ENCODE measurements around the gene OR4C3.
"Not testable (repeated sequence)": the region's sequence is repeated elsewhere in the genome, so short reads cannot be mapped to it uniquely, and the experiment has no call there.

Gene OR4C3

DNA sequence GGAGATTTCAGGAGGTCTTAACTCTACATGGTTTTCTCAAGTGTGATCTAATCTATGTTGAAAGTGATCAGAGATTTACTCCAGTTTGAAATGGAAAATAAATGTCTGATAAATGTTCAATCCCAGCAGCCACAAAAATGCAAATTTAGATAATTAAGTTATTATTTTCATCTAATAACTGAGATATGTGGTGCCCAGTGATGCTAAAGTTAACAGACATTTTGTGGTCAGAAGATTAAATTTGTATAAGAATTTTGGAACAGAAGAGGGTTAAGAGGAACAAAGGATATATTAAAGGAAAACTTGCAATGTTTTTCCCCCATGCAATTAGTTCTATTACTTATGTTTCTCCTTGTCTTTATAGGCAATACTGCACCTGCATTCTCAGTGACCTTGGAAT lies at the start of gene OR4C3:
Gene OR4C3, plus strand, starts transcription at position 301 of the 400 bp plus-strand sequence. CDS start 102 bp downstream, outside the sequence.
- H3K36me3 ChIP-seq (ENCODE audit: control insufficient read depth in 2 of 2, insufficient read depth in 2 of 2, low read length in 2 of 2); H3K4me3 ChIP-seq (ENCODE audit: low read length in 2 of 2); H3K4me1 ChIP-seq (ENCODE audit: control insufficient read depth in 2 of 2, insufficient read depth in 2 of 2, low read length in 2 of 2); H3K27me3 ChIP-seq (ENCODE audit: control insufficient read depth in 2 of 2, insufficient read depth in 2 of 2, low read length in 2 of 2); H3K9me3 ChIP-seq (ENCODE audit: control insufficient read depth in 2 of 2, low read length in 2 of 2); H3K27ac ChIP-seq (ENCODE audit: low read depth in 2 of 2, low read length in 2 of 2); H3K9ac ChIP-seq (ENCODE audit: low read depth in 1 of 2, low read length in 2 of 2): not testable (repeated sequence)

DNA sequence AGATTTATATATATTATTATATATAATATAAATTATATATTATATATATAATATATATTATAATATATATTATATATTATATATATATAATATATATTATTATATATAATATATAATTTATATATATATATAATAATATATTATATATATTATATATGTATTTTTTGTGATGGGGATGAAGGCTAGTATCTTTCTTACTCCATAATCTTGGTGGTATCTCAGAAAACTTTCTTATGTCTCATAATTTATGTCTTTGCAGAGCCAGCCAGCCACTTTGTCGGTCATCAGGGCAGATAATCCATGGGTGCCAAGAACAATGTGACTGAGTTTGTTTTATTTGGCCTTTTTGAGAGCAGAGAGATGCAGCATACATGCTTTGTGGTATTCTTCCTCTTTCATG lies 18.8 kb upstream of the OR4C3 start, which contains the start of gene OR4S1:
Gene OR4S1, plus strand, starts transcription at position 301 of the 400 bp plus-strand sequence. Its CDS starts 0 bp downstream, at position 301.
- no peaks in the 10 kb centered on the region for H3K9me3 ChIP-seq (ENCODE audit: control insufficient read depth in 2 of 2, low read length in 2 of 2)
- H3K36me3 ChIP-seq (ENCODE audit: control insufficient read depth in 2 of 2, insufficient read depth in 2 of 2, low read length in 2 of 2) = no peaks in the 10 kb centered on the region
- no peak within 1 kb of the TSS for H3K27ac ChIP-seq (ENCODE audit: low read depth in 2 of 2, low read length in 2 of 2)
- no peaks in the 10 kb centered on the region for H3K27me3 ChIP-seq (ENCODE audit: control insufficient read depth in 2 of 2, insufficient read depth in 2 of 2, low read length in 2 of 2)
- no peak within 1 kb of the TSS for H3K9ac ChIP-seq (ENCODE audit: low read depth in 1 of 2, low read length in 2 of 2)
- H3K4me3 ChIP-seq (ENCODE audit: low read length in 2 of 2) = no peak within 1 kb of the TSS
- no peaks in the 10 kb centered on the region for H3K4me1 ChIP-seq (ENCODE audit: control insufficient read depth in 2 of 2, insufficient read depth in 2 of 2, low read length in 2 of 2)

DNA sequence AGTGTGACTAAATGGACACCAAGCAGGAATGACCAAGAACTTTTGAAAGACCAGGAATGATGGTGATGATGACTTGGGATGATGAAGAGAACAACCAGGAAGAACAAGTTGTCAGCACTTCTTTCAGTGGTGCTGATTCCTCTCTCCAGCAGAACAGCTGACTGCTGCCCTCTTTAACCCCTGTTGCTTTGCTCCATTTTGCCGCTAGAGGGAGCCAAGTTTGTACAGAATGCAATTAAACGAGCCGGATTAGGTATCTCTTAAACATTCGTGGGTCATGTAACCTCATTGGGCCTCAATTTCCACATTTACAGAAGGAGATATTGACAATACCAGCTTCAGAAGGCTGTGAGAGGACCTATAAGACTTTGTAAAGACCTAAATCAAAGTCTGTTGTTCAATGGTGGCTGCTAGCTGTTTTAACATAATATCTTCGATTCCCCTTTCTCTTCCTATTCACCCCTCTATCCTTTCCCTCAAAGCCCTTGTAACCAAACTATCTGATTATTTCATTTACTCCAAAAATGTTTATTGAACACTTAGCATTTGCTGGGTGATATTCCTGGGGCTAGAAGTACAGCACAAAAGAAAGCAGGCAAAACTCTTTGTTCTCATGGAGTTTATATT lies 16.8 kb upstream of the OR4C3 start:
- Histone ChIP-seq H3K9me3 (ENCODE audit: control insufficient read depth in 2 of 2, low read length in 2 of 2) (no peaks in the 10 kb centered on the region), H3K4me1 (ENCODE audit: control insufficient read depth in 2 of 2, insufficient read depth in 2 of 2, low read length in 2 of 2) (no peaks in the 10 kb centered on the region), H3K27ac (ENCODE audit: low read depth in 2 of 2, low read length in 2 of 2) (no peak overlapping the region), H3K4me3 (ENCODE audit: low read length in 2 of 2) (no peak overlapping the region), H3K27me3 (ENCODE audit: control insufficient read depth in 2 of 2, insufficient read depth in 2 of 2, low read length in 2 of 2) (no peaks in the 10 kb centered on the region), H3K9ac (ENCODE audit: low read depth in 1 of 2, low read length in 2 of 2) (no peak overlapping the region), H3K36me3 (ENCODE audit: control insufficient read depth in 2 of 2, insufficient read depth in 2 of 2, low read length in 2 of 2) (no peaks in the 10 kb centered on the region)

DNA sequence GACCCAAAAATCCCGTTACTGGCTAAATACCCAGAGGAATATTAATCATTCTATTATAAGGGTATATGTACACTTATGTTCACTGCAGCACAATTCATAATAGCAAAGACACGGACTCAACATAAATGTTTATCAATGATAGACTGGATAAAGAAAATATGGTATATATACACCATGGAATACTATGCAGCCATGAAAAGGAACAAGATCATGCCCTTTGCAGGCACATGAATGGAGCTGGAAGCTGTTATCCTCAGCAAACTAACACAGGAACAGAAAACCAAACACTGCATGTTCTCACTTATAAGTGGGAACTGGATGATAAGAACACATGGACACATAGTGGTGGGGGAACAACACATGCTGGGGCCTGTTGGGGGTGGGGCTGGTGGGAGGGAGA lies 11.1 kb upstream of the OR4C3 start:
- not testable (repeated sequence) for H3K4me1 ChIP-seq (ENCODE audit: control insufficient read depth in 2 of 2, insufficient read depth in 2 of 2, low read length in 2 of 2); H3K27ac ChIP-seq (ENCODE audit: low read depth in 2 of 2, low read length in 2 of 2); H3K4me3 ChIP-seq (ENCODE audit: low read length in 2 of 2); H3K27me3 ChIP-seq (ENCODE audit: control insufficient read depth in 2 of 2, insufficient read depth in 2 of 2, low read length in 2 of 2); H3K9ac ChIP-seq (ENCODE audit: low read depth in 1 of 2, low read length in 2 of 2); H3K9me3 ChIP-seq (ENCODE audit: control insufficient read depth in 2 of 2, low read length in 2 of 2); H3K36me3 ChIP-seq (ENCODE audit: control insufficient read depth in 2 of 2, insufficient read depth in 2 of 2, low read length in 2 of 2)

DNA sequence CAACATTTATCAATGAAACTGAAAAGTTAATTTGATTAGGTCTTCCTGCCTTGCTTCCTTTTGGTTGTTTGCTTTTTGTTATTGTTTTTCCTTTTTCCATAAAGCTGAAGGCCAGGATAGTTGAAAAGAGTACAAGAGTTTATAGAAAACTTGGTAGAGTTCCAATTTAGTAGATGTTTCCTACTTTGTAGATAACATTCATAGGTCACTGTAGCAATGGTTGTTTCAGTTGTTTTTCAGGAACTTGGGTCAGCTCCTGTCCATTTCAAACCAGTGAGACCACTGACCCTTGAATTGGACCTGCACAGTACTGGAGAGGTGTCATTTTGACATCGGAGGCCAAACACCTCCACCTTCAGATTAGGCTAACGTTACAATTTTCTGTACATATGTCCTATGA lies 4.9 kb upstream of the OR4C3 start:
- H3K4me3 ChIP-seq (ENCODE audit: low read length in 2 of 2); H3K9me3 ChIP-seq (ENCODE audit: control insufficient read depth in 2 of 2, low read length in 2 of 2); H3K27ac ChIP-seq (ENCODE audit: low read depth in 2 of 2, low read length in 2 of 2); H3K9ac ChIP-seq (ENCODE audit: low read depth in 1 of 2, low read length in 2 of 2); H3K36me3 ChIP-seq (ENCODE audit: control insufficient read depth in 2 of 2, insufficient read depth in 2 of 2, low read length in 2 of 2); H3K4me1 ChIP-seq (ENCODE audit: control insufficient read depth in 2 of 2, insufficient read depth in 2 of 2, low read length in 2 of 2); H3K27me3 ChIP-seq (ENCODE audit: control insufficient read depth in 2 of 2, insufficient read depth in 2 of 2, low read length in 2 of 2): not testable (repeated sequence)

DNA sequence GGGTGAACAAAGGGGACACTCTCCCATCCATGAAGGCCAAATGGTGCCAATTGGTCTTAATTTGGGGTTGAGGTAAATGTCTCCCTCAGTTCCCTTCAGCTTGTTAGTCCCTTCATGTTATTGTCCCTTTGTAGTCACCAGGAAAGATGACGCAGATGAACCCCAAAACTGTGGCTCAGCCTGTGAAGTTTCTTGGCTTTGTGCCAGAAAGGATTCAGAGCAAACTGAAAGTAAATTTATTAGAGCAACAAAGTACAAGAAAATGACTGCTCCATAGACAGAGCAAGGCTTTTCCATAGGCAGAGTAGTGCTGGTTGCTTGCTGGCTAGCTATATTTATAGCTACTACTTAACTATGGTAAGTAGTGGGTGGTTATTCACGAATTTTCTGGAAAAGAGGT lies 16.7 kb downstream of the OR4C3 start:
- H3K36me3 ChIP-seq (ENCODE audit: control insufficient read depth in 2 of 2, insufficient read depth in 2 of 2, low read length in 2 of 2) = no peaks in the 10 kb centered on the region
- no peak overlapping the region for H3K9ac ChIP-seq (ENCODE audit: low read depth in 1 of 2, low read length in 2 of 2)
- no peak overlapping the region for H3K4me3 ChIP-seq (ENCODE audit: low read length in 2 of 2)
- H3K27me3 ChIP-seq (ENCODE audit: control insufficient read depth in 2 of 2, insufficient read depth in 2 of 2, low read length in 2 of 2) = no peaks in the 10 kb centered on the region
- no peak overlapping the region for H3K27ac ChIP-seq (ENCODE audit: low read depth in 2 of 2, low read length in 2 of 2)
- no peaks in the 10 kb centered on the region for H3K9me3 ChIP-seq (ENCODE audit: control insufficient read depth in 2 of 2, low read length in 2 of 2)
- H3K4me1 ChIP-seq (ENCODE audit: control insufficient read depth in 2 of 2, insufficient read depth in 2 of 2, low read length in 2 of 2) = no peaks in the 10 kb centered on the region

DNA sequence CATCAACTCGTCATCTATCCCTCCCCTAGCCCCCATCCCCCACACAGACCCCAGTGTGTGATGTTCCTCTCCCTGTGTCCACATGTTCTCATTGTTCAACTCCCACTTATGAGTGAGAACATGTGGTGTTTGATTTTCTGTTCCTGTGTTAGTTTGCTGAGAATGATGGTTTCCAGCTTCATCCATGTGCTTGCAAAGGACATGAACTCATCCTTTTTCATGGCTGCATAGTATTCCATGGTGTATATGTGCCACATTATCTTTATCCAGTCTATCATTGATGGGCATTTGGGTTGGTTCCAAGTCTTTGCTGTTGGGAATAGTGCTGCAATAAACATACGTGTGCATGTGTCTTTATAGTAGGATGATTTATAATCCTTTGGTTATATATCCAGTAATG lies 17.8 kb downstream of the OR4C3 start:
- not testable (repeated sequence) for H3K36me3 ChIP-seq (ENCODE audit: control insufficient read depth in 2 of 2, insufficient read depth in 2 of 2, low read length in 2 of 2); H3K27me3 ChIP-seq (ENCODE audit: control insufficient read depth in 2 of 2, insufficient read depth in 2 of 2, low read length in 2 of 2); H3K4me3 ChIP-seq (ENCODE audit: low read length in 2 of 2); H3K27ac ChIP-seq (ENCODE audit: low read depth in 2 of 2, low read length in 2 of 2); H3K9me3 ChIP-seq (ENCODE audit: control insufficient read depth in 2 of 2, low read length in 2 of 2); H3K9ac ChIP-seq (ENCODE audit: low read depth in 1 of 2, low read length in 2 of 2); H3K4me1 ChIP-seq (ENCODE audit: control insufficient read depth in 2 of 2, insufficient read depth in 2 of 2, low read length in 2 of 2)

DNA sequence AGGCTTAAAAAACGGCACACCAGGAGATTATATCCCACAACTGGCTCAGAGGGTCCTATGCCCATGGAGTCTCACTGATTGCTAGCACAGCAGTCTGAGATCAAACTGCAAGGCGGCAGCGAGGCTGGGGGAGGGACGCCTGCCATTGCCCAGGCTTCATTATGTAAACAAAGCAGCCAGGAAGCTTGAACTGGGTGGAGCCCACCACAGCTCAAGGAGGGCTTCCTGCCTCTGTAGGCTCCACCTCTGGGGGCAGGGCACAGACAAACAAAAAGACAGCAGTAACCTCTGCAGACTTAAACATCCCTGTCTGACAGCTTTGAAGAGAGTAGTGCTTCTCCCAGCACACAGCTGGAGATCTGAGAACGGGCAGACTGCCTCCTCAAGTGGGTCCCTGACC lies 21.6 kb downstream of the OR4C3 start:
- H3K9me3 ChIP-seq (ENCODE audit: control insufficient read depth in 2 of 2, low read length in 2 of 2); H3K27me3 ChIP-seq (ENCODE audit: control insufficient read depth in 2 of 2, insufficient read depth in 2 of 2, low read length in 2 of 2); H3K36me3 ChIP-seq (ENCODE audit: control insufficient read depth in 2 of 2, insufficient read depth in 2 of 2, low read length in 2 of 2); H3K4me3 ChIP-seq (ENCODE audit: low read length in 2 of 2); H3K27ac ChIP-seq (ENCODE audit: low read depth in 2 of 2, low read length in 2 of 2); H3K9ac ChIP-seq (ENCODE audit: low read depth in 1 of 2, low read length in 2 of 2); H3K4me1 ChIP-seq (ENCODE audit: control insufficient read depth in 2 of 2, insufficient read depth in 2 of 2, low read length in 2 of 2): not testable (repeated sequence)

DNA sequence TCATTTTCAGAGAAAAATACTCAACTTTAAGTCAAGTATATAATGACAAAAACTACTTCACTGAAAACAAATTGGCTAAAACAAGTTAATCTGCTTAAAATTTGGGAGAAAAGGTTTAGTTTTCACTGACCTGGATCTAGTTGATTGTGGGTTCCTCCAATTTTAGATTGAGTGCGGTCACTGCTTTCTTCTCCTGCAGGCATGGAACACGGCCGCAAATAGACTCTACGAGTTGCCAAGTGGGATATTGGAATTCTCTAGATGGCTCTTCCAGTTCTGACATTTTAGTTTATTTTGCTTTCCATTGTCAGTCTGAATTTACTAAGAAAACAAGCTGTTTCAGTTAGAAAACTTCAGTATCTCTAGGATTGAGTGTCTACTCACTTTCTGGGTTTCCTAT lies 29.3 kb downstream of the OR4C3 start:
- H3K4me1 ChIP-seq (ENCODE audit: control insufficient read depth in 2 of 2, insufficient read depth in 2 of 2, low read length in 2 of 2) = no peaks in the 10 kb centered on the region
- H3K27ac ChIP-seq (ENCODE audit: low read depth in 2 of 2, low read length in 2 of 2) = no peak overlapping the region
- no peaks in the 10 kb centered on the region for H3K9me3 ChIP-seq (ENCODE audit: control insufficient read depth in 2 of 2, low read length in 2 of 2)
- no peaks in the 10 kb centered on the region for H3K27me3 ChIP-seq (ENCODE audit: control insufficient read depth in 2 of 2, insufficient read depth in 2 of 2, low read length in 2 of 2)
- H3K36me3 ChIP-seq (ENCODE audit: control insufficient read depth in 2 of 2, insufficient read depth in 2 of 2, low read length in 2 of 2) = no peaks in the 10 kb centered on the region
- no peak overlapping the region for H3K4me3 ChIP-seq (ENCODE audit: low read length in 2 of 2)
- no peak overlapping the region for H3K9ac ChIP-seq (ENCODE audit: low read depth in 1 of 2, low read length in 2 of 2)

DNA sequence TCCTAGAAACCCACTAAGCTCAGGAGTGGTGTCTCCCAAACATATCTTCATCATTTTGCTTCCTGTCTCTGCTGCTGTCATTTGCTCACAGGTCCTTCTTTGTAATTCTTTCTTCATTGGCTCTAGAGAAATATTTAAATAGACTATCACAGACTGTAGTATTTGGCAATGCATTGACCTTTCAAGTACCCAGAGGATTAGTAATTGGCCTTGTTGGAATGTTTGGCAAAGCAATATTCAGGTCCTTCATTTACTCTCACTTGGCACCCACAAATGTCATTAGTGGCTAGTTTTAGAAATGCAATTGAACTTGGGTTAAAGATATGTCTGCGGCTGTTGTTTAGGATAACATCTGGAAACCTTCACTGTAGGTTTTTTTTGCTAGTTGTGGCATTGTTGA lies 30.0 kb downstream of the OR4C3 start:
- H3K36me3 ChIP-seq (ENCODE audit: control insufficient read depth in 2 of 2, insufficient read depth in 2 of 2, low read length in 2 of 2) = no peaks in the 10 kb centered on the region
- no peaks in the 10 kb centered on the region for H3K27me3 ChIP-seq (ENCODE audit: control insufficient read depth in 2 of 2, insufficient read depth in 2 of 2, low read length in 2 of 2)
- H3K27ac ChIP-seq (ENCODE audit: low read depth in 2 of 2, low read length in 2 of 2) = no peak overlapping the region
- no peaks in the 10 kb centered on the region for H3K4me1 ChIP-seq (ENCODE audit: control insufficient read depth in 2 of 2, insufficient read depth in 2 of 2, low read length in 2 of 2)
- no peaks in the 10 kb centered on the region for H3K9me3 ChIP-seq (ENCODE audit: control insufficient read depth in 2 of 2, low read length in 2 of 2)
- H3K4me3 ChIP-seq (ENCODE audit: low read length in 2 of 2) = no peak overlapping the region
- H3K9ac ChIP-seq (ENCODE audit: low read depth in 1 of 2, low read length in 2 of 2) = no peak overlapping the region

DNA sequence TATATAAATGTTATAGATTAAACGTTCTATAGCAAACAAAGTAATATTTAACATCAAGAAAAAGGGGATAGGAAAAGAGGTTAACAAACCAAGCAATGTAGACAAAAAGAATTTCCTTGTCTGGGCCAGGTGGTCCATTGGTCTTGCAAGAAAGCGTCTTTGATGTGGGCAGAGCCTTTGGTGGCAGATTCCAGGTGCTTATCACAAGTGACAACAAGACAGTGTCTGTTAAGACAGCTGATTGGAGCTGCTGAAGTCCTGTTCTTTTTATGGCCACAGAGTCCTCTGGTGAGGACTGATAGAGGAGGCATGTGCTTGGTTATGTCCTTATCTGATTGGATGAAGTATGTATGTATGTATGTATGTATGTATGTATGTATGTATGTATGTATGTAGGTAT lies 36.6 kb downstream of the OR4C3 start:
- not testable (repeated sequence) for H3K4me3 ChIP-seq (ENCODE audit: low read length in 2 of 2); H3K27me3 ChIP-seq (ENCODE audit: control insufficient read depth in 2 of 2, insufficient read depth in 2 of 2, low read length in 2 of 2); H3K9ac ChIP-seq (ENCODE audit: low read depth in 1 of 2, low read length in 2 of 2); H3K9me3 ChIP-seq (ENCODE audit: control insufficient read depth in 2 of 2, low read length in 2 of 2); H3K4me1 ChIP-seq (ENCODE audit: control insufficient read depth in 2 of 2, insufficient read depth in 2 of 2, low read length in 2 of 2); H3K27ac ChIP-seq (ENCODE audit: low read depth in 2 of 2, low read length in 2 of 2); H3K36me3 ChIP-seq (ENCODE audit: control insufficient read depth in 2 of 2, insufficient read depth in 2 of 2, low read length in 2 of 2)

Measured in mucosa of rectum (tissue), 2 donors.